ENCODE measurements around the gene C2CD4C.
"Not testable (repeated sequence)": the region's sequence is repeated elsewhere in the genome, so short reads cannot be mapped to it uniquely, and the experiment has no call there.

Gene C2CD4C

GRCh38 chr19:397321-397720, 11.6 kb downstream of the C2CD4C start:
- no peak for TF ChIP-seq CTCF (conservative IDR thresholded peaks at IDR 0.05; ENCODE audit: control insufficient read depth, insufficient read depth, low read depth, low read length)
- H3K4me3 ChIP-seq (ENCODE audit: control insufficient read depth, low read depth, low read length) = no peak overlapping the region
- DNase-seq (ENCODE audit: low read depth) = no peak

GRCh38 chr19:395467-395866, 13.5 kb downstream of the C2CD4C start:
- H3K4me3 ChIP-seq (ENCODE audit: control insufficient read depth, low read depth, low read length) = no peak overlapping the region
- TF ChIP-seq CTCF (conservative IDR thresholded peaks at IDR 0.05; ENCODE audit: control insufficient read depth, insufficient read depth, low read depth, low read length) = no peak
- no peak for DNase-seq (ENCODE audit: low read depth)

- not testable (repeated sequence) for DNase-seq (ENCODE audit: low read depth); H3K4me3 ChIP-seq (ENCODE audit: control insufficient read depth, low read depth, low read length)
Observed at GRCh38 chr19:394857-395256, 14.1 kb downstream of the C2CD4C start.

- DNase-seq (ENCODE audit: low read depth); H3K4me3 ChIP-seq (ENCODE audit: control insufficient read depth, low read depth, low read length): not testable (repeated sequence)
Observed at GRCh38 chr19:393560-393959, 15.4 kb downstream of the C2CD4C start.

GRCh38 chr19:392375-392970, 16.5 kb downstream of the C2CD4C start:
- no peak for DNase-seq (ENCODE audit: low read depth)
- no peak for TF ChIP-seq CTCF (conservative IDR thresholded peaks at IDR 0.05; ENCODE audit: control insufficient read depth, insufficient read depth, low read depth, low read length)
- H3K4me3 ChIP-seq (ENCODE audit: control insufficient read depth, low read depth, low read length) = no peak overlapping the region

GRCh38 chr19:391726-392374, 17.1 kb downstream of the C2CD4C start:
- no peak overlapping the region for H3K4me3 ChIP-seq (ENCODE audit: control insufficient read depth, low read depth, low read length)
- TF ChIP-seq CTCF (conservative IDR thresholded peaks at IDR 0.05; ENCODE audit: control insufficient read depth, insufficient read depth, low read depth, low read length) = no peak
- DNase-seq (ENCODE audit: low read depth) = no peak

- no peak overlapping the region for H3K4me3 ChIP-seq (ENCODE audit: control insufficient read depth, low read depth, low read length)
- TF ChIP-seq CTCF (conservative IDR thresholded peaks at IDR 0.05; ENCODE audit: control insufficient read depth, insufficient read depth, low read depth, low read length) = no peak
Observed at GRCh38 chr19:391207-391557, 17.8 kb downstream of the C2CD4C start.

More at GRCh38 chr19:391207-391557, 17.8 kb downstream of the C2CD4C start:
- no peak for DNase-seq (ENCODE audit: low read depth)
